GM21360 (cell line): Measurements from ENCODE around the gene ATP2B2.

Experiments
- ATAC-seq: cut with Tn5 transposase; IDR thresholded peaks from one replicate; pipeline ENCODE4 v1.9.1; 2021; ENCODE audit warnings: mild to moderate bottlenecking, moderate library complexity; ENCODE audit not compliant: unreplicated experiment

The ATP2B2 gene

DNA sequence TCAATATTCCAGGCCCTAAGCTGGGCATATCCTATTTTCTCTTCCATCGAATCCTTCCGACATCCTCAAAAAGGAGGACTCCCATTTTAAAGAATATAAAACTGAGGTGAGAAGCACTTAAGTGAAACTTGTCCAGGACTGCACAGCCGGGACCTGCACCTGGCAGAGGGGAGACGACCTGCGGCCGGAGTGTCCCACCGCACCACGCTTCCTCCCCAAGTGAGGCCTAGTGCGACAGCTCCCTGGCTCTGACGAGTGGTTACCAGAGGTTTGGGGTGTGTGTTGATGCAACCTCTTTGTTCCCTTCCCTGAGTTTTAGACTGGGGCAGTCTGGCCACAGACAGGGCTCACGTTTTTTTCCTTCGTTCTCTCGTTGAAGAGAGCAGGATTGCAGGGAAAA, 24.9 kb upstream of the ATP2B2 start:
- ATAC-seq: no peak

DNA sequence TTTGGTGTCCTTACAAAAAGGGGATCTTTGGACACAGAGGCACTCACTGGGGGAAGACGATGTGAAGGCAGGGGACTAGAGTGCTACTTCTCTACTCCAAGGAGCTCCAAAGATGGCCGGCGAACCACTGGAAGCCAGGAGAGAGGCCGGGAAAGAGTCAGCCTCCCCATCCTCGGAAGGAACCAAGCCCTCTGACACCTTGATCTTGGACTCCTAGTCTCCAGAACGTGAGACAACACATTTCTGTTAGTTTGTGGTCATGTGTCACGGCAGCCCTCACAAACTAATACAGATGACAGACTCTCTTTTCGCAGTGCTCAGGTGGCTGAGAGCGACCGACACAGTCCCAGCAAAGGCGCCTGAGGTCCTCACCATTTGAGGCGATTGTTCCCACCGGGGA, 24.4 kb upstream of the ATP2B2 start:
- ATAC-seq: no peak

DNA sequence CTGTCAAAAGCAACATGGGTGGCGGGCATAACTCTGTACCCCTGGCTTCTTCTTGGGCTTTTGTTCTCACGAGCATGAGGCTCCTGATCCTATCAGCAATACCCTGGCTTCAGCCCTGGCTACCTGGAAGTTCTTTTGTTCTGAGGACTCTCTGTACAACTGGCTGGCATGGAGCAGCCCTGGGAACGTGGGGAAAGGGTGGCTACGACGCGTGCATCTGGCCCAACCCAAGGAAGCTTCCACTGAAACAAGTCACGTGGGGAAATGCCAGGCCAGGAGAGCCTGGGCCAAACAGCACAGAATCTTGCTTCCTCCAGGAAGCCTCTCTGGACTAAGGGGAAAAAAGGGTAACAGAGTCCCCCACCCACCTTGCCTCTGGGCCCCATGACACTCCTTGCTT, 22.7 kb upstream of the ATP2B2 start:
- ATAC-seq: no peak

DNA sequence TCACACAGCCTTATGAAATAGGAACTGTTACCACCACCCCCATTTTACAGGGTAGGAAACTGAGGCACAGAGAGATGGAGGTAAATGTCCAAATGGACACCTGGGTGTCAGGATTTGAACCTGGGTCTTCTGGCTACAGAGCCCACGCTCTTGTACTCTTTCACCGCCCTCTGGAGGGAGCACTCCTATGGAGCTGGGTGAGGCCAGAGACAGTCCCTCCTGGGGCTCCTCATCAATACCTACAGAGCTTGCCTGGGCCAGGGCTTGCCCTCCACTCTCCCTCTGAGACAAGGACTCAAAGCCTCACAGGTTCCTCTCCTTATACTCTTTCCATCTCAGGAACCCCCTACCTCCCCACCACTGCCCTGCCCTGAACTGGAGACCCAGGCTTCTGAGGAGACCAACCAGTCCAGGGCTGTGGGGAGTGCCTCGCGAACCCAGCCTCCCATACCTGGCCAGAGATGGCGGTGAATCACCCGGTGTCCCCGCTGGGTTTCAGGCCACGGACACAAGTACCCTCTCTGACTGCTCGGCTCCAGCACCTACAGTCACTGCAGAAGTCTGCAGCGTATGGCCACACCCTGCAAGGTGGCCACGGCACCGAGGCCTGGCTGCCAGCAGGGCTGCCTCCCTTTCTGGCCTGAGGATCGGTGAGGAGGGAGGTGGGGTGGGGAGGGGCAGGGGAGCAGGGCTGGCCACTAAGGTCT, 22.1 kb upstream of the ATP2B2 start:
- no peak for ATAC-seq

DNA sequence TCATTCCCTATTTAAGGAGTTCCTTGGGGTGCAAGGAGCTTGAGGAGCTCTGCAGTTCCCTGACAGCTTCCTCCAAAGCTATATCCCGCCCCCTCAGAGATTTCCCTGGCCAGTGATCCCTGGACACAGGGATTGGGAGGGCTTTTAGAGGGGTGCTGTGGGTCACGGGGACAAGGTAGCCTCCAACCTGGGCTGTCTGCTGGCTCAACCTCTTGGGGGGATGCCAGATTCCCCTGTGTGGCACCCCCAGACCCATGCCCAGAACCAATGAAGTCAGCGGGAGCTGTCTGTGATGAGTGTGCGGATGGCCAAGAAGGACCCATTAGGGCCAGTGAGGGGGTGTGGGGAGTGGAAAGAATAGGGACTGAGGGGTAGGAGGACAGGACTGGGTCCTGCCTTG, 21.0 kb upstream of the ATP2B2 start:
- ATAC-seq: no peak

GRCh38 chr3:10524799-10525301, 19.5 kb upstream of the ATP2B2 start:
- ATAC-seq: no peak

DNA sequence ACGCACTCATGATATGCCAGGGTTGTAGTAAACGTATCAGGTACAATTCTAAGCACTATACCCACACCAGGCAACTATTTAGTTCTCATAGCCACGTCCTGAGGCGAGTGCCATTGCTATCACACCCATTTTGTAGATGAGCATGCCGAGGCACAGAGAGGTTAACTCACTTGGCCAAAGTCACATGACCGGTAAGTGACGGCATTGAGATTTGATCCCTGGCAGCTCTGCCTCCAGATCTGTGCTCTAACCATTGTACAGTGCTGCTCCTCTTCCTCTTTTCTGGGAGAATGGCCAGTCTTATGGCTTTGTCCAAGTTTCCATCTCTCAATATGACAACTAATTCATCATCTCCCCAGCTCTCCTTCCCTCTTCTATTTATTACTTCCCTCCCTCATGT, 18.9 kb upstream of the ATP2B2 start:
- no peak for ATAC-seq

- no peak for ATAC-seq
Observed at GRCh38 chr3:10523561-10523960, 18.2 kb upstream of the ATP2B2 start.

GRCh38 chr3:10522646-10523303, 17.4 kb upstream of the ATP2B2 start:
- no peak for ATAC-seq

GRCh38 chr3:10521772-10522441, 16.5 kb upstream of the ATP2B2 start:
- no peak for ATAC-seq

GRCh38 chr3:10520072-10520471, 14.7 kb upstream of the ATP2B2 start:
- no peak for ATAC-seq

DNA sequence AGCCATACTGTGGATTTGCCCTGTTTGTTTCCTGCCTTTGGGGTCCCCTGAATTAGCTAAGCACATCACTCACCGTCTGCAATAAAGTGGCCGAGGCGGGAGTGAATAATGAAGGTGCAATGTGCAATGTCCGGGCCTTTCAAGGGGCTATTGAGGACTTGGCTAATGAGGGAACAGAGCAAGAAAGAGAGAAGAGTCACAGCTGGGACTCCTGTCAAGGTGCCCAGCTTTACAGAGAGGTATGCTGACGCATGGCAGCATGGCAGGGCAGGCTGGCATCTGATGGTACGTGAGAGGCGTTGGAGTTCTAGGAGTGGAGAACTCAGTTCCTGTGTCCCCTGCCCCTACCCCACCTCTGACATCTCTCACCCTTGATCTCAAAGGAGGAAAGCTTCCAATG, 13.8 kb upstream of the ATP2B2 start:
- no peak for ATAC-seq

DNA sequence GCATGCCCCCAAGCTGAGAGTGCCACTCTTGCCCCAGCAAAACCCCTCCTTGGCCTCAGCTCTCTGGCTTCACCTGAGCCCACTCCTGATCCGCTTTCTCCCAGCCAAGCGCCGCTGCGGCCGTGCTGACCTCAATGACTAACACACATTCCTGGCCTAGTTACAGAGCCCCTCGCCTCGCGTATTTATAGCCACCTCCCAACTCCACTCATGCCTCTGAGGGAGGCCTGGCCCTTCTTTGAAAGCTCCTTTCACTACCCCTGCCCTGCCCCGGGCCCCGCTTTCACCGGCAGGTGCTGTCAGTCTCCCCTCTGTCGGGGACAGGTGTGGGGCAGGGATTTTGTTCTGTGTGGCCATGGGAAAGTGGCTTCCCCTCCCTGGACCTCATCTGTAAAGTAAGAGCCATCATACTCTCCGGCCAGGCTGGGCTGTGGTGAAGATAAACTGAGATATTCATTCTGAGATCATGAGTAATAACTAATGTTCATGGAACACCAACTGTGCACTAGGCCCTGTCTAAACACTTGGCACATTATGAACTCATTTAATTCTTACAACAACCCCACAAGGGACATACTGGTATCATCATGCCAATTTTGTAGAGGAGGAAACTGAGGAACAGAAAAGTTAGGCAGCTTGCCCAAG, 13.2 kb upstream of the ATP2B2 start:
- no peak for ATAC-seq

DNA sequence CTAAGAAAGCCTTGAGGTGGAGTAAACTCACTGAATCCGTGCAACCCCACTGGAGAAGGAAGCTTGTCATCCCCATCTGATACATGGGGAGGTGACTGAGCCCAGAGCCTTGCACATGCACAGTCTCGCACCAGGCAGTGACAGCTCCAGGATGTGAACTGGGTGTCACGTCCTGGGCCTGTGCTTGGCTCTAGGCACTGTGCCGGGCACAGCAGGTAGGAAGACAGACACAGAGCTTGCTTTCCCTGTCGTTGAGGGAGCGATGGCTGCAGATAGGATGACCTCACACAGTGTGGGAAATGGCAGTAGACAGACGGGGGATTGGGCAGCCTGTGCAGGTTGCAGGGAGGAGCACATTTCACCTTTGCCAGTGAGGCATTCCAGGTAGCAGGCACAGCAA, 12.2 kb upstream of the ATP2B2 start:
- ATAC-seq: no peak

- ATAC-seq: no peak
Observed at GRCh38 chr3:10516544-10517452, 11.4 kb upstream of the ATP2B2 start.

DNA sequence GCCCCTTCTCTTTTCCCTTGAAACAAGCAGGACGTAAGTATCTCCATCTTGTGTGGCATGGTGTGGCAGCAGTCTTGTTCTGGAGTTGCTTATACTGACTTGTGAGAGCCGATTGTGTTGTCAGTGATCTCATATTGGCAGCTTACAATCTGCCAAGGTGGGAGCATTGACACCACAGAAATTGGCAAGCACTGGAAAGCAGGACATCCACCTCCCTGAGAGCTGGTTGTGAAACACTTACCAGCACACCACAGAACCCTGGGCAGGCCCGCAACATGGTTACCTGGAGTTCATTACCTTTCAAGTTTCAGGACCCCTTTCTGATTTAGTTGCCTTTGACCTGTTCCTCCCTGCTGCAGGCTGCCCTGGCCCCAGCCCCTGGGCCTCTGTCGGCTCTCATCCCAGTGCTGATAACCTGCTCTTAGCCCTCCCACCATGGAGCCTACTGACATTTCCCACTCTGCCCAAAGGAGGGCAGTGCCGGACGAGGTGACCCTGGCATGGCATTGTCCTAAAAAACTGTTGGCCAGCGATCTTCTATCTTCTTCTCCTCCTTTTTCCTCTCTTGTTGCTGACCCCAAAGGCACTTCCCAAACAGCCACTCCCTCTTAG, 10.6 kb upstream of the ATP2B2 start:
- ATAC-seq: no peak

- ATAC-seq: no peak
Observed at GRCh38 chr3:10515396-10515795, 10.0 kb upstream of the ATP2B2 start.

GRCh38 chr3:10514407-10515069, 9.2 kb upstream of the ATP2B2 start:
- ATAC-seq: no peak

- no peak for ATAC-seq
Observed at GRCh38 chr3:10513306-10513705, 7.9 kb upstream of the ATP2B2 start.

GRCh38 chr3:10512687-10513086, 7.3 kb upstream of the ATP2B2 start:
- no peak for ATAC-seq
